GM21723 (cell line): ENCODE results near the gene RPL27.

Experiments used
- ATAC-seq: cut with Tn5 transposase; IDR thresholded peaks from one replicate; pipeline ENCODE4 v1.9.1; 2021; ENCODE audit warnings: mild to moderate bottlenecking, moderate library complexity; ENCODE audit not compliant: unreplicated experiment

The RPL27 gene

DNA sequence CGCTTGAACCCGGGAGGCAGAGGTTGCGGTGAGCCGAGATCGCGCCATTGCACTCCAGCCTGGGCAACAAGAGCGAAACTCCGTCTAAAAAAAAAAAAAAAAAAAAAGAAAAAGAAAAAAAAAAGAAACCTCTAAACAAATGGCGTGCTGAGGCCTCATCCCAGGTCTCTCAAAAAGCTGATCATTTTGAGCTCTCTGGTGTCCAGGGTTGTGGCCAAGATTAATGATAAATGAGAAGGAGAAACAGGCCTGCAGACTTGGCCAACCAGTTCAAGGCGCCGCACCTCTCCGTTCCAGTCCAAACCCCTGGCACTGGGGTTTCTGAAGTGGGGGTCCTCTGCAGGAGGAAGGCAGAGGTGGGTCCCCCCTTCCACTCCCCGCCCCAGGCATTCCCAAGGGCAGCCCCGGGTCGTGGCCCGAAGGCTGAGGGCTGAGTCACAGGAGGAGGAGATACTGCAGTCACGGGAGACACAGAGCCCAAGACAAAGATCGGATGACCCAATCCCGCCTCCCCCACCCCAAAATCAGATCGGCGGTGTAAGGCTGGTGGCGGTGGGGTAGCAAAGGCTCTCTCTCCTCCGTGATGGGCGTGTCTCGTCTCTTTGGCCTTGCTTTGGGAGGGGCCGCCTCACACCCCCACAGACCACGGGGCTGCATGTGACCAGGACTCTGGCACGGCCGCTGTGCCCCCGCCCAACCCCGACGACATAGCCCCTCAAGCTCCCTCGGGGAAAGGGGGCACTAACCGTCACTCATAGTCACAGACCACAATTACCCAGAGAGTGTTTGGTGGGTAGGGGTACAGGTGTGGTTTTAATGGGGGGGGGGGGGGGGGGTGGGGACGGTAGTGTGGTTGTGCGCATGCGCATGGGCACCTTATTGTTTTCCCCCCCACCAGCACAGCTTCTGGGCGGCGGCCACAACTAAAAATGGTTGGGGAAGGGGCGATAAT is 22.8 kb downstream of the RPL27 start:
- ATAC-seq: no peak

DNA sequence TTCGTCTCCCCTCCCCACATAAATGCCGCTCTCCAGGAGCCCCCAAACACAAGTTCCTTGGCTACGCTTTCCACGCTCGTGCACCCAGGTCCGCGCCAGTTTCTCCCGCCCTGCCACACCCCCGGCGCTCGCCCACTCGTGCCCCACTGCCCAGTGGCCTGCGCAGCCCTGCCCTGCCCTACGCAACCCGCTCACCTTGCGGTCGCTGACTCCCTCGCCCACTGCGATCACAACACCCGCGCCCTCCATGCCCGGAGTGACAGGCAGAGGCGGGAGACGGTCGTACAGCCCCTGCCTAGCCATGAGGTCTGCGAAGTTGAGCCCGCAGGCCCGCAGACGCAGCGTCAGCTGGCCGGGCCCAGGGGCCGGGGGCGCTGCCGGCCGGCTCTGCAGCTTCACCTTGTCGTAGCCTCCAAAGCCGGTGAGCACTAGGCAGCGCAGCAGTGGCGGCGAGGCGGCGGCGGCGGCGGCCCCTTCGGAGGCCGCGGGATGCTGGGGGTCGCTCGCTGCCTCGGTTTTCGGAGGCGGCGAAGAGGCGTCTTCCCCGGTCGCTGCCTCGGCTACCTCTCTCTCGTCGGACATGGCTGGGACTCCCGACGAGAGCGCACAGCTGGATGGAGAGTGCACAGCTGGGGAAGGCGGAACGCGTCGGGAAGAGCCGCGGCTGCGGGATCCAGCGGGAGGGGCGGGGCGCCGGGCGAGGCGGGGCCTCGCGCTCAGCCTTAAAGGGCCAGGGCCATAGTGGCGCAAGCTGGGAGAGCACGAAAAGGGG is 23.7 kb downstream of the RPL27 start, which contains the start of gene VAT1:
Gene VAT1 (minus strand): TSS at position 645 of the 772 bp plus-strand sequence. CDS start 63 bp downstream, at position 582.
- ATAC-seq: no peak

DNA sequence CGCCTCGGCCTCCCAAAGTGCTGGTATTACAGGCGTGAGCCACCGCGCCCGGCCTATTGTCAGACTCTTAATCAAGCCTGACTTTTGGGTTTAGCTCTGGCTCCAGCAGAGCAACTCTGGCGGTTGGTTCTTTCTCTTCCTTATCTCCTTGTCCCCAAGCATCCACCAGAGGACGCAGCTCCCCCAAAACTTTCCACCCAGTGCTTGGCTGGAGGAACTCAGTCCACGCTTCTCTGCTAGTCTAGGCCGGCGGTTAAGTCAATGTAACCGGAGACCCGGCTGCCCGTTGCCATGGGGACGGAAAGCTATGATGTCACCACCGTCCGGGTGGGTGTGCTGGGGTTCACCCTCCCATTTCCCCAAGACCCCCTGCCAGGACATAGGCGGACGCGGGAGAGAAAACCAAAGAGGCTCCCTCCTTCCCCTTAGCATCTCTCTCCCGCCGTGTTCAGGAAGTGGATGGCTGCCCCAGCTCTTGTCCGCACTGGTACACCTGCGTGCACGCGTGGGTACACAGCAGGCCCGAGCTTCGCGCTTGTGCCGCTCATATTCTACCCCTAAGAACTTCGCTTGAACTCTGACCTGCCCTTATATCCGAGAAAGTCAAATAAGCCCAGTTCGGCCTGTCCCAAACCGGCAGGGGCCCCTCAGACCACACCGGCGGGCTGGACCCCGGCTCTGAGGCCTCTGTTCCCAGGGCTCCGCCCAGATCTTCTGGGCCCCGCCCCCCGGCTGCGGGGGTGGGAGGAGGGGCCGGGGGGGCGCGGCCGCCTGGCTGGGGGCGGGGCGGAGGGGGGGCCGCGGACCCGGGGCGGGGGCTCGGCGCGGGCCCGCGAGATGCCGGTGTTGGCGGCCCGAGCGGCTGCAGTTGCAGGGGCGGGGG is 26.4 kb downstream of the RPL27 start, which contains the start of gene RND2:
Gene RND2 (plus strand): TSS at position 825 of the 883 bp plus-strand sequence. CDS start 117 bp downstream, outside the sequence.
- ATAC-seq: peak; percentile 50

DNA sequence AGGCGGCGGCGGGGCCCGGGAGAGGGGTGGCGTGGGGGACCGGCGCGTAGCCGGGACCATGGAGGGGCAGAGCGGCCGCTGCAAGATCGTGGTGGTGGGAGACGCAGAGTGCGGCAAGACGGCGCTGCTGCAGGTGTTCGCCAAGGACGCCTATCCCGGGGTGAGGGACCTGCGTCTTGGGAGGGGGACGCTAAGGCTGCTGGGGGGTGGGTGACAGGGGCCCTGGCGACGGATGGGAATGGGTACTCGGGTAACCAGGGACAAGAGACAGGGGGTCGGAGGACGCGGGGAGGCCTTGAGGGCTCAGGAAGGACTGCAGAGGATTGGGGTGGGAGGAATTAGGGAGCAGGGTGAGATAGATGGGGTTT is 27.1 kb downstream of the RPL27 start:
- no peak for ATAC-seq

DNA sequence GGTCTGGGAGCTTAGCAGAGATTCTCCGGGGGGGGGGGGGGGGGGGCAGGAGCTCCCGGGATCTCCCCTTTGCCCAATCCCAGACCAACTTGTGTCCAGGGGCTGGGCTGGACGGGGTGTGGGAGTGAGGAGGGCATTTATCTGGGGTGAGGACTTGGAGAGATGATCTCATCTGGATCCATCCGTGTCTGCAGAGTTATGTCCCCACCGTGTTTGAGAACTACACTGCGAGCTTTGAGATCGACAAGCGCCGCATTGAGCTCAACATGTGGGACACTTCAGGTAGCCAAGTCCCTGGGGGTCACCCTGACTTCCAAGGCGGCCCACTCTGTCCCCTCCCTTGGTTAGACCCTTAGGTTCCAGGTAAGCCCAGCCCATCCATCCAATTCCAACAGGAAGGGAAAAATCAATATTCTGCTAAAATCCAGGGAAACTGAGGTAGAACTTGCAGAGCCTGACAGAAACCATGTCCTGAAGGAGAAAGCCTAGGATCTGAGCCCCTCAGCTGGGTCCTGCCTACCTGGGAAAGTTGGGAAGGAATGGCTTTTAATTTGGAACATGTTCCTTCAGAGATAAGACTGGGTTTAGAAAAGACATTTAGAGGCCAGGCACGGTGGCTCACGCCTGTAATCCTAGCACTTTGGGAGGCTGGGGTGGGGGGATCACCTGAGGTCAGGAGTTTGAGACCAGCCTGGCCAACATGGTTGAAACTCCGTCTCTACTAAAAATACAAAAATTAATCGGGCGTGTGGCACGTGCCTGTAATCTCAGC is 27.7 kb downstream of the RPL27 start:
- no peak for ATAC-seq

DNA sequence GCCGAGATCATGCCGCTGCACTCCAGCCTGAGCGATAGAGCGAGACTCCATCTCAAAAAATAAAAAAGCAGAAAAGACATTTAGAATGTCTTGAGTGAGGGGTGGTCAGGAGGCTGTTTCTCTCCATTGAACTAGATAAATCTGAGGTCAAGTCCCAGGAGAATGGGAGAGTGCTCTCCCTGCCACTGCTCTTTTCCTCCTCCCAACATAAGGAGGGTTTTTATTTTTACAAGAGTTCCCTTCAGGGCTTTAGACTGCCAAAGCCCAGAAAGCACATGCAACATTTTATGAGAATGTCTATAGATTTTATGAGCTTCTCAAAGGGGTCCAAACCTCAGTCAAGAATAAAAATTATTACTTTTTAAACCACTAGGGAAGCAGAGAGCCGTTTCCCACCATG is 28.4 kb downstream of the RPL27 start:
- ATAC-seq: no peak

DNA sequence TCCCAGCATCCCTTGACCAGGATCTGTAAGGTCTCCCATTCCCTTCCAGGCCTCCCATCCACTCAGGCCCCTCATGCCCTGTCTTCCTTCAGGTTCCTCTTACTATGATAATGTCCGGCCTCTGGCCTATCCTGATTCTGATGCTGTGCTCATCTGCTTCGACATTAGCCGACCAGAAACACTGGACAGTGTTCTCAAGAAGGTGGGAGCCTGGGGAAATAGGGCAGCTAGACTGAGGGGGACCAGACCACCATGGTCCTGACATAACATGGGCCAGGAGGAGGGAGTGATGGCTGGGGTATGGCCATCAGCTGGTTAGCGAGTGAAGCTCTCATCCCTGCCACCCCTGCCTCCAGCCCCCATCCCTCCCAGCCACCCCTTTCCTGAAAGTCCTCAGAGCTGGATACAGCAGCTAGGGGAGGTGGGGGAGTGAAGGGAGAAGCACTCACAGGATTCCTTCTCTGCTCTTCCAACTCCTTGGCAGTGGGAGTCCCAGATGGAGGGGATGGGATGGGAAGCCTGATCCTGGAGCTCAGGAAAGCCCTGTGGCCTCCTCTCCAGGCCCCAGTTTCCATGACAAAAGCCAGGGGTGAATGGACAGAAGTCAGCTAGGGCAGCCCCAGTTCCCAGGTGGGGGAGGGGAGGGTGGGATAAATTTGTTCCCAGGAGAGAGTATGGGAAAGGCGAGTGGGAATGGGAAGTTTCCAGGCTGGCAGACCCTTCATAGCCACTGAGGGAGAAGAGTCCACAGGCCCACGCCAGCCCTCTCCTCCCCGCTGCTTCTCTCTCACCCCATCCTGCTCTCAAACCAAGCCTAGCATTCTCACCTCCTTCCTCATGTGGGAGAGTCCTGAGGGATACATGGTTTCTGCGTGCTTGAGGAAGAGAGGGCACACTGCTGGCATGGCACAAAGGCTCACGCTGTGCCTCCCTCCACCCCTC is 29.1 kb downstream of the RPL27 start:
- ATAC-seq: no peak

DNA sequence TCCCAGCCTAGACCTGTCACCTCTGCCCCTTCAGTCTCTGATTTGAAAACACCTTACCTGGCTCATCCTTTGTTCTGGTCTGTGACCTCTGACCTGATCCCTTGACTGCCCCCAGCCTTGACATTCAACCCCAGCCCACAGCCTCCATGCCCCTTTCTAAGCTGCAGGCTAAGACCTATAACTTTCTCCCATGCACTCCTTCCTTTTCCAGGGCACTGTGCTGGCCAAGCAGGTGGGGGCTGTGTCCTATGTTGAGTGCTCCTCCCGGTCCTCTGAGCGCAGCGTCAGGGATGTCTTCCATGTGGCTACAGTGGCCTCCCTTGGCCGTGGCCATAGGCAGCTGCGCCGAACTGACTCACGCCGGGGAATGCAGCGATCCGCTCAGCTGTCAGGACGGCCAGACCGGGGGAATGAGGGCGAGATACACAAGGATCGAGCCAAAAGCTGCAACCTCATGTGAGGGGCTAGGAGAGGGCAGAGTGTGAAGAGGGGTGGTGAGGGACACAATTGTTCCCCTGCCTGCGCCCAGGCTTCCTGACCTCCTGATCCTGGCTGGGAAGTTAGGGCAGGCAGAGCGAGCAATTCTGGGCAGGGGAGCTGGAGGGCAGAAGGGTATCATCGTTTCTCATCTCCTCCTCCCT is 30.1 kb downstream of the RPL27 start:
- no peak for ATAC-seq

DNA sequence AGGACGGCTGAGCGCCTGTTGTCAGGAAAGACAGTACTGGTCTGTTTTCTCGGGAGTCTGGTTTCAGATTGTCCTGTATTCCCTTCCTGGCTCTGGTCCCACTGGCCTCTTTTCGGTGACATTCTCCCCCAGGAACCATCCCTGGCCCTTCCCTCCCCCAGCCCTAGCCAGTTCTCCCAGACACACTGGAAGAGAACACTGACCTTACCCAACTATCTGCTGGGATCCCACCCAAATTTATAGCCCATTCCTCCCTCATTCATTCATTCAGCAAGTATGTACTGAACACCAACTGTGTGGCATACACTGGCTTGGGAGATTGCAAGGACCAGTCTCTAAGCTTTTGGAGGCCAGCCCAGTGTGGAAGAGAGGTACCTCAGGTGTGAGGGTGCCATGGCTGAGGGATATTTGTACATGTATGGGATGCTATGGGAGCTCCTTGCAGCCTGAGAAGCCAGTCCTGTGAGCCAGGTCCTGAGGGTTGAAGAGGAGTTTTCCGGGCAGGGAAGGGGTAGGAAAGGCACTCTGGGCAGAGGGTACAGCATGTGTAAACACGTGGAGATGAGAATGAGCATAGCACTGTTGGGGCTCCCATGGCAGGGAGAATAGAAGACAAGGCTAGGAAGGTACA is 32.0 kb downstream of the RPL27 start:
- no peak for ATAC-seq

DNA sequence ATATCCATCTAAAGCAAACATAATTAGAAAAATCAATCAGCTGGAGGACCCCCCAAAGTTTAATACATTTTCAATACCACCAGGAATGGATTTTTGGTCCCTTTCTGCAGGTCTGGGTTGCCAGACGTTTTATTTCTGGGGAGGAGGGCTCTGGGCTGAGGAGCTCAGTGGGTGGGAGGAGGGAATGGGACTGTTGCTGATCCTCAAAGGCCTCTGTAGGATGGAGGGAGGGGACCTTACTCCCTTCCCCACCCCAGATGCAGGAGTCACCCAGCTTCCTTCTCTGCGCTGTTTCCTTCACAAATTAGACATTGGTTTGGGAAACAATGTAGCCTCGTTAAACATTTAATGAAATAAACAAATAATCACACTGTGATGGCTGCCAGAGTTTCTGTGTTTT is 33.4 kb downstream of the RPL27 start:
- ATAC-seq: no peak

DNA sequence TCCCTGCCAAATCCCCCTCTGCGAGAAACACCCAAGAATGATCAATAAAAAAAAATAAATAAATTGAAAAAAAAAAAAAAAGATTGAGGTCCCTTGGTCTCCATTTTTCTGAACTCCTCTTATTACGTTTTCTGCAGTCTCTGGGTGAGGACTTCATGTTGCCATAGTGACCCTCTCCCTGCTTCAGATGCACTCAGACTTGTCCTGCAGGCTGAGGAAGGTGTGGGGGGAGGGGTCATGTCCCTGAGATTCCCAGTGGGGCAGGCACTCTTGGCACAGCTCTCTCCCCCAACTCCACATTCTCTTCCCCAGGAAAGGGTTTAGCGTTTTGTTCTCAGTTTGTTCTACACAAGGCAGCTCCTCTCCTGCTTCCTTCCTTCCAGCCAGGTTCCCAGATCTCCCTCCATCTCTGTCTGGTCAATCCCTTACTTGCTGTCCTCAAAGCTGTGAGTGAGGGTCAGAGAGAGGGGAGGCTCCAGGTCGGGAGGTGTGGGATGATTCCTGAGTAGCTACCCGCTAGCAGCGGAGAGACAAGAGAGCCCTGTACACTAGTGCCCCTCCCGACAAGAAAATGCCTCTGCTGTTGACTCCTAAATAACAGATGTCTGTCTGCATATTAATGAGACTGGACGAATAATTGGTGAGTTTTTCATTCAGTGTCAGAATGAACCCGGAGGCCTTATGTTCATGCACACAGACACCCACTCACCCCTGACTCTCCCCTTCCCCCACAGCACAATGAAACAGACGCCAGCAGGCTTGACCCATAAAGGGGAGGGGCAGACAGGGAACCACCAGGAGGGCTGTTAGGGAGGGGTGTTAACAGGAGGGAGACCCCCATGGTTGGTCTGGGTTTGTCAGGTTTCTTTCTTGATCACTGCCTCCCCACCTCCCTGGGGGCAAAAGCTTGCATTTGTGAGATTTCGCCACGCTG is 36.0 kb downstream of the RPL27 start:
- ATAC-seq: no peak

DNA sequence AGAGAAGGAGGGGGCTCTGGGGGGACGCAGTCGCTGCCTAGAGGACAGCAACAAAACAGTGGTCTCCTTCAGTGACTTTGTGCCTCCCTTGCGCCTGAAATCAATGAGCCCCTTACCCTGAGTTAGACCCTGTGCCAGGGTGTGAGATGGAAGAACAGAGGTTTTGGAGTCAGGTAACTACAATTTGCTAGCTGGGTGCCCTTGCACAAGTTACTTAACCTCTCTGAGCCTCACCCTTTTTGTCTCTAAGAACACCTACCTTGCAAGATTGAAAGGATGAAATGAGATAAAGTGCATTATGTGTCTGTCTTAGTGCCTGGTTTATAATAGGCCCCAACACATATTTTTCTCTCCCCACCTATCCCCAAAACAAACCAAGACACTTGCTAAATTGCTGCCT is 36.7 kb downstream of the RPL27 start:
- ATAC-seq: no peak

DNA sequence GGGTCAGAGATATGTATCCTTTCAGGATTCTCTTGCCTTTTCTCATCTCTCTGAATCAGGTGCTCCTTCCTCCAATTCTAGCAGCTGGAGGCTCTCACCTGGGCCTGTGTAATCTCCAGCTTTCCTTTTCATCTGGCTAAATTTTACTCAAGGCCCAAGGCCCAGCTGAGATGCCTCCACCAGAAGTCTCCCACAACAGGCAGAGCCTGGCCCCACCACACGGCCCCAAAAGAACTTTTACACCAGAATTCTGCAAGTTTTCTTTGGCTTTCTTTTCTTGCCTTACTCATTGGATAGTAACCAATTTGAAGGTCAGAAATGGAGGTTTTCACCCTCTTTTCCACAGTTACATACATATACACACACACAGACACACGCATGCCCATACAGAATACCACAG is 41.4 kb downstream of the RPL27 start:
- no peak for ATAC-seq

DNA sequence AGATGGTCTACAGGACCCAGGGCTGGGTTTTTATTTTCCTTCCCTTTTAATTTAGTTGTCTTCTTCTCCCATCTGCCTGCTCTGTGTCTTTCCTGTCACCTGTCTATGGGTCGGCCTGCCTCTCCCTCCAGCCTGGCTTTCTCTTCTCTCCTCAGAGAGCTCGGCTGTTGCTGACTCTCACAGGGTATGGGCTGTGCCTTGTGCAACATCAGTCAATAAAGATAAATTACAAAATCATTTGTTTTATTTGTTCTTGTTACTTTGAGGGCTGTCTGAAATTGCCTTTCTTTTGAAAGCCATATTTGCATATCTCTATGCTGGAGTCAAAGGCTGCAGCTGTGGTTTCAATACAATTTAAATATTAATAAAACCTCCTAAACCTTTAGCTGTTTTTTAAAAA is 42.4 kb downstream of the RPL27 start:
- ATAC-seq: no peak

DNA sequence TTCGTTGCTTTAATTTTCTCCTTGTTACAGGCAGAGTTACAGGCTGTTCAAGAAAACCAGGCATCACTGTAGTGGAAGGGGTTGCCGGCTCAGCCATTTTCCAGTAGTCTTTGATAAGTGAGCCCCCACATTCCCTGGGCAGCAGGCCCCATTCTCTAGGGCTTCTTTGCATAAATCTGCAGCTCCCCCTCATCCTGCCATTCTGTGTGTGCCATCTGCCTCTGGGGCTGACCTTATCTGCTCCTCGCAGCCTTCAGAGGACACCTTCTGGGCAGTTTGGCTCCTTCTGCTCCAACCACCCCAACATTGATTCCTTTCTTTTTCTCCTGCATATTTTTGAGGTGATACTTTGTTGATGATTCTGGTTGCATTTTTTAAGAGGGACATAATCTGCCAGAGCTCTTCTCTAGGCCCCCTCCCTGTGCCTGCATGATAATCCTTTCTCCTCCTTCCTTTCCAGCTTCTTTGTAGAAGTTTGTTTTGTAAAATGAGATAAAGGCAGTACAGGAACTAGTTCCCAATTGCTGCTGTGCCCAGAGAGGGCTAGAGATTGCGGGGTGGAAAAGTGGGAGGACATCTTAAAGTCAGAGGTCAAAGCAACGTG is 43.9 kb downstream of the RPL27 start:
- ATAC-seq: no peak

DNA sequence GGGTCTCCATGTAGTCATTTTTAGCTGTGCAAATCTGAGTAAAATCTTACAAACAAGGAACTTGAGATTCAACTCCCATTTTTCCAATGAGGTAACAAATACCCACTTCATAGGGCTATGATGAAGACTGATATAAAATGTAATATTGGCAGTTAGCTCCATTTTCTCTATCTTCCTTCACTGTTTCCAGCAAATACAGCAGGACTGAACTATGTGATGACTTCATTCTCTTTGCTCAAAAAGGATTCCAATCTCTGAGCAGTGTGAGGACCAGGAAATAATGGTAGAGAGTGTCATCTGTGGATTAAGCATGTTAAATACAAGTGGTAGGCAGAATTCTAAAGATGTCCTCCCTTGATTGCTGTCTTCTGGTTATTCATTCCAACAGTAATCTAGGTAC is 45.1 kb downstream of the RPL27 start:
- no peak for ATAC-seq

DNA sequence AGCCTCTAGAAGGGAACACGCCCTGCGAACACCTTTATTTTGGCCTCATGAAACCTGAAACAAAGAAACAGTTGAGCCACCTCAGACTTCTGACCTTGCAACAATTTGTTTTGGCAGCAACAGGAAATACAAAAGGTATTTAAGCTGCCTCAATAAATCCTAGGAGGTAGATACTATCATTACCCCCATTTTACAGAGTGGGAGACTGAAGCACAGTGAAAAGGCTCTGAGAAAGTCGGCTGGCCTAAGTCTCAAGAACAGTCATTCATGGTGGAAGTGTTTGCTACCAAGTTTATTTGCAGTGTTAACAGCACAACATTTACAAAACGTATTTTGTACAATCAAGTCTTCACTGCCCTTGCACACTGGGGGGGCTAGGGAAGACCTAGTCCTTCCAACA is 45.8 kb downstream of the RPL27 start:
- no peak for ATAC-seq
